ENCODE results near the gene PTPN1.
"Not testable (repeated sequence)": the region's sequence is repeated elsewhere in the genome, so short reads cannot be mapped to it uniquely, and the experiment has no call there.

Gene PTPN1

DNA sequence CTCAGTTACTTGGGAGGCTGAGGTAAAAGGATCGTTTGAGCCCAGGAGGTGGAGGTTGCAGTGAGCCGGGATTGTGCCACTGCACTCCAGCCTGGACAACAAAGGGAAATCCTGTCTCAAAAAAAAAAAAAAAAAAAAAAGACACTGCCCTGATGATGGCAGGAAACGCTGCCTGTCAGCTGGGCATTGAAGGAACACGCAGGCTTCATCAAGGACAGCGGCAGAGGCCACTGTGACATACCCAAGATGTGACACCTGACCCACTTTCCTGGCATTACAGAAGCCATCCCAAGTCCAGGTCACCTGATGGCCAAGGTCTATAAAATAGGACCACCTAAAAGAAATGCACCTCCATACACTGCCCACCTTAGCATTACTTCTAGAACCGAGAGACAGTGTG is 105.2 kb downstream of the PTPN1 start:
- DNase-seq = no peak

DNA sequence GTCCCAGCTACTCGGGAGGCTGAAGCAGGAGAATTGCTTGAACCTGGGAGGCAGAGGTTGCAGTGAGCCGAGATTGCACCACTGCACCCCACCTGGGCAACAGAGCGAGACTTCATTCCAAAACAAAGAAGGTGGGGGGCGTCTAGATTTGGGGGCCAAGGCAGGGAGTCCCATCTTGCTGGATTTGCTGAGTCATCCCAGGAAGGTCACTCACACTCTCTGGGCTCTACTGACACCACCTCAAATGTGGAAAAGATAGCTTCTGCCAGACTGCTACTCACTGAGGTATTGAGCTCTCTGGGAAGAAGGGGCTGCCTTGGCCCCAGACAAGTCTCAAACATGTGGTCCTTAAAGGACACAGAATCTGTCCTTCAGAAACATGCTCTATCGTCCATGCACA is 106.8 kb downstream of the PTPN1 start:
- no peak for DNase-seq

DNA sequence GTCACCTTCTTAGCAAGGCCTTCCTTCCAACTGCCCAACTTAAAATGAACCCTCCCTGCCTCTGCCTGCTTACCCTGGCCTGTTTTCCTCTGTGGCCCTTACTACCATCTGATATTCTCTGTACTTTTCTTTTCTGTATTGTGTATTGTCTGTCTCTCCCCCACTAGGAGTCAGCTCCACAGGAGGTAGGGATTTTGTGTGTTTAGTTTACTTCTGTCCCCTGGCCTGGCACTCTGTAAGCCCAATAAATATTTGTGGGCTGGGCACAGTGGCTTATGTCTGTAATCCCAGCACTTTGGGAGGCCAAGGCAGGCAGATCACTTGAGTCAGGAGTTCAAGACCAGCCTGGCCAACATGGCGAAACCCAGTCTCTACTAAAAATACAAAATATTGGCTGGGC is 108.4 kb downstream of the PTPN1 start:
- DNase-seq = no peak

DNA sequence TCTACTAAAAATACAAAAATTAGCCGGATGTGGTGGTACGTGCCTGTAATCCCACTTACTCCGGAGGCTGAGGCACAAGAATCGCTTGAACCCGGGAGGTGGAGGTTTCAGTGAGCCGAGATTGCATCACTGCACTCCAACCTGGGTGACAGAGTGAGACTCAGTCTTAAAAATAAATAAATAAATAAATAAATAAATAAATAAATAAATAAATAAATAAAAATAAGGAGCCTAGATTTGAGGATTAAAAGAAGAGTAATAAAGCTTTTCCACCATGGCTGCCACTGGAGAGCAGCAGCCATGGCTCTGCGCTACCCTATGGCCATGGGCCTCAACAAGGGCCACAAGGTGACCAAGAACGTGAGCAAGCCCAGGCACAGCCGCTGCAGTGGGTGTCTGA is 110.3 kb downstream of the PTPN1 start:
- not testable (repeated sequence) for DNase-seq

DNA sequence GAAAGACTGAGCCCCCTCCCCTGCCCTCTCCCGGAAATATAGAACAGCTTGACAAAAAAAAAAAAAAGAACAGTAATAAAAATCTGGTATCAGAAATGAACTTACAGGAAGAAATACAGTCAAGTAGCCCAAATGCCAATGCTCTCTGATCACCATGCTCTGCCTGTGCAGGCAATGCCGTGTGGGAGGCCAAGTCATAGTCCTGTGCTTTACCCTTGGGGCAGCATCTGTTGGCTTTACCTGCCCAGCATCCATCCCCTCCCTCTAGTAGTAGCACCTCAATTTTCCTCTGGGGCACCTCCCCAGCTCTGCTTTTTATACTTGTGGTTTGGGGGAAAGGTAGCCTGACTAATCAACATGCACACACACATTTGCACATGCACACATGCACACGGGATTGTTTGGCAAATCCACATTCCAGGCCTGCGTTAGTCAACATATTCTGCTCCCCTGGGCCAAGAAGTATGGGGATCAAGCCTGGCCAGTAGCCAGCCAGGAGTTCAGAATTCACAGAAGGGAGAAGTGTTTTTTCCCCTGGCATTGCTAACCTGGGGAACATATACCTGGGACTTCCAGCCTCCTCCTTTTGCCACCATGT is 111.0 kb downstream of the PTPN1 start:
- no peak for DNase-seq

DNA sequence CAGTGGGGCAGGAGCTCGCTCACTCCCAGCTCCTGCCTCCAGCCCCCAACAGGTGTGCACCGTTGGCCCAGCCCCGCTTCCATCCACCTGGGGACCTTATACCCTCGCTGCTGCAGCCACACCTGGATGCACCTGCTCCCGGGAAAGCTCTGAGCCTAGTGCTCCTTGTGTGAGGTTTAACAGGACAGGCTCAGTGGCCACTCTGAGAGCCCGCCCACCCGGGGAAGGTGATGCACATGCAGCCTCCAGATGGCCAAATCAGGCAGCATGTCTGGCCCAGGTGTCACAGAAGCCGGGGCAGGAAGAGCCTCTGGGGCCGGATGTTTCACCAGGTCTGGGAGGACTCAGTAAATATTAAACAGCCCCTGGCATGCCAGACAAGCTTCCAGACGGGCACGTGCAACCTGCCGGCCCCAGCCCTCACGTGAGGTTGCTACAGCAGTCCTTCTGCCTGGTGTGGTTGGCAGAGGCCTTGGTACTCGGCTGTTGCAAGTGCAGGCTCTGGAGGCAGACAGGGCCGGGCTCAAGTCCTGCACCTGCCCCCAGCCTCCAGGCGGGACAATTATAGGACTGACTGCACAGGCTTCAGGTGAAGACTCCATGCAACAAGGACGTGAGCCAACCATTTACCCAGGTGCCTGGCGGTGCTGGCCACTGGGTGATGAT is 114.3 kb downstream of the PTPN1 start:
- no peak for DNase-seq

DNA sequence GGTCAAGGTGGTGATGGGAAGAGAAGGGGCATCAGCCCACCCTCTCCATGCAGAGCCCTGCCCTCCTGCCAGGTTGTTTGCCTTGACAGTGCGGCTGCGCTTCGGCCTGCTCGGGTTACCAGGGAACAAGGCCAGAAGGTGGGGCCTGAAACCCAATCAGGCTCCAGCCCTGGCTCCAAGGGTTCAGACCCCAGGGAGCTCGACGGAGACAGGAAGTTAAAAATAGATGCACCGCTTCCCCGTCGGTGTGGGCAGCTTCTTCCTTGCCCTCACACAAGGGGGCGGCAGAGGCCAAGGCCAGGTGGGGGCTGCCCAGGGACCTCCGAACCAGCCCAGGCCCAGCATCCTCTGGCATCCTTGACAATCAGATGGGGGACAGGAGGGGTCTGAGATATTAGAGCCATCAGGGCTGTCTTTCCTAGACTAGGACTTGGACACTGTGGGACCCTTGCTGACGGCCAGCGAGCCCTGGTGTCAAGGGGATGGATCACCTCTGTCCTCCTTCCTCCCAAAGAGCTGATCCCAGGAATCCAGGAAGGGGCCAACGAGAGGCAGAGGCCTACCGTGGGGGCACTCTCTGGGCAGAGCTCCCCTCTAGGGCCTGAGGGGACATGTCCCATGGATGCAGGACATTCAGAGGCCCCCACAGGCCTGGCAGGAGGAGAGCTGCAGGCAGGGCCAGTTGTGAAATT is 115.9 kb downstream of the PTPN1 start:
- no peak for DNase-seq

DNA sequence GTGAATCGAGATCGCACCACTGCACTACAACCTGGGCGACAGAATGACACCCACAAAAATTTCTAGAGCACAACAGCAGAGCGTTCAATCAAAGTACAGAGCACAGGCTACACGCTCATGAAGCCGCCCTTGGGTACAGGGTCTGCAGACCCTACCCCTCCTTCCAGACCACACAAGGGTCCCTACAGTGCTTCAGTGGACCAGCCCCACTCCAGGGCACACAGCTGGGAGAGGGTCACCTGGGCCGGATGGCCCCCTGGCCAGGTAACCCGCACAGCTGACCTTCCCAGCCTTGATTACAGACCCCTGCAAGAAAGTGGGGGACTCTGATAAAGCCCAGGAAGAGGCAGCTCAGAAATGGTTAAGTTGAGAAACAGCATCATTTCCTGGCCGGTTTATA is 117.6 kb downstream of the PTPN1 start:
- no peak for DNase-seq

DNA sequence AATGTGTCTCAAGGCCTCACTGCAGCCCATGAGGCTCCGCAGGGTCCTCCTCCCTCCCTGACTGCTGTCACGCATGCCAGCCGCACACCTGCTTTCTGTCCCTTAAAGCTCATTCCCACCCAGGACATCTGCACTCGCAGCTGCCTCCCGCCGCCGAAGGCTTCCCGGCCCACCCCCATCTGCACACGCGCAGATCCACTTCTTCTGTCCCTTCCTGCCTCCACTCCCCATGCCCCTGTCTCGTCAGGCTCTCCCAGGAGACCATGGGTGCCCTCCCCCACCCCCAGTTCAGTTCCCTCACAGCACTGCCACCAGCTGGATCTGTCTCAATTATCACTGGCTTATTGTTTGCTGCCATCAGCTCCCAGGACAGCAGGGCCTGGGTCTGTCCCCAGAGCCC is 118.1 kb downstream of the PTPN1 start:
- DNase-seq = no peak

DNA sequence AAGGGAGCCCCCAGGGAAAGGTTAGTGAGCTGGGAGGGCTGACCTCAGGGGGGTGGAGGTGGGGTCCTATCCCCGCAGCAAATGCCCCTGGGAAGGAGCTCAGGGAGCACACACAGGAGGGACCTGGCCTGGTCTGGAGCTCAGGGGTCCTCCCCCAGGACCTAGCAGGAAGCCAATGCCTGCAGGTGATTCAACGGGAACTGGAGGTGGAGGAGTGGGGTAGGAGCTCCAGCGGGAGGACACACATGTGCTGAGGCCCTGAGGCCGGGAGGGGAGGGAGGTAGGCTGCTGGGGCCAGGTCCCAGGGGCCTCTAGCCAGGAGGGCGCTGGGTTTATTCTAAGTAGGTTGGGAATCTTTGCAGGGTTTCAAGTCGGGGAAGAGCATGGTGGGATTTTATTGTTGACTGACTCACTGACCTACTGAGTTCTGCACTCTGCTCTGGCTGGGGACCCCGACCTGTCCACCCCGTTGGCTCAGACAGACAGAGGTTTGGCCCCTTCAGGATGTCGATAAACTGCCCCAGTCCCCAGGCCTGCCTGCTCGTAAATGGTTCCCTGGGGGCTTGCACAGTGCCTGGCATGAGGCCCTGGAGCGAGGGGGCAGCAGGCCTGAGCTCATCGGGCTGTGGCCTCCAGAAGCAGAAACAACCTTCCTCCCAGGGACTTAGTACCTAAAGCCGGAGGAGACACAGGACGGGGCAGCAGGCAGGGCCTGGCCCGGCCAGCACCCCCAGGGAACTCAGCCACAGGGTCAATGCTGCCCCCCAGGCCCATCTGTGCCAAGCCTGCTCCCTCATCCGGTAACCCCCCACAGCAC is 118.9 kb downstream of the PTPN1 start:
- no peak for DNase-seq

DNA sequence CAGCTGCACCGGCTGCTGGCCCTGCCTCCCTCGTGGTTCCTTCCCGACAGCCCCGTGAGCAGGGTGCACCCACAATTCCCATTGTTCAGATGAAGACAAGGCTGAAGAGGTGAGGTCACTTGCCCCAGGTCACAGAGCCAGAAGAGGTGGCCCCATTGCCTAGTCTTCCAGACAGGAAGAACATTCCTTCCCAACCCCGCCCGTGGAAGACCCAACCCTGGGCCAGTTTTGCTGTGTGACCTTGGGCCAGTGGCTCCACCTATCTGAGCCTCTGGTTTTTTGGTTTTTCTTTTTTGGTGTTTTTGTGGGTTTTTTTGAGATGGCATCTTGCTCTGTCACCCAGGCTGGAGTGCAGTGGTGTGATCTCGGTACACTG is 119.5 kb downstream of the PTPN1 start:
- no peak for DNase-seq

DNA sequence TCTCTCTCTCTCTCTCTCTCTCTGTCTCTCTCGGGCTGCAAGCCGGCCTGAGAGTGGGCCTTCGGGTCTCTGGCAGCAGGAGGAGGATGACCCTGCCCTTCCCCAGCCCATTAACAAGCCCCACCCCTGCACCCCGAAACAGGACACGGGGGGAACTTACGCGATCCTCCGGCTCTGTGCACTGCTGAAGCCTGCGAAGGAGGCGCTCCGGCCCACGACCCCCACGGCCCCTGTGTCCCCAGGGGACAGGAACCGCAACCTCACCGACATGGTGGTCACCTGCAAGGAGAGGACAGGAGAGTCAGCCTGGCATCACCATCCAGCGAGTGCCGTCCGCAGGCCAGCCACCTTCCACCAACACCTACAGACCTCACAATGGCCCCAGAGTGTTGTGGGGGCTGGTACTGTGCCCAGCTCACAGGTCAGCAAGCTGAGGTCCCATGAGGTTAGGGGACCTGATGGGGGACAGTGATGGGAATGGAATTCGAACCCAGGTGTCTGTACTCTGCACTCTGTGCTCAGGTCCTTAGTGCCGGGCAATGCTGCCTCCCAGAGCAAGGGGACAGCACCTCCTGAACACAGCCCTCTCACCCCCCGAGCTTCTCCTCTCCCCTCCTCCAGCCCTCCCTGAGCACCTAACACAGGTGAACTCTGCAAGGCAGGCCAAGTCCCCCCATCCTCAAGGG is 120.5 kb downstream of the PTPN1 start:
- DNase-seq = no peak

DNA sequence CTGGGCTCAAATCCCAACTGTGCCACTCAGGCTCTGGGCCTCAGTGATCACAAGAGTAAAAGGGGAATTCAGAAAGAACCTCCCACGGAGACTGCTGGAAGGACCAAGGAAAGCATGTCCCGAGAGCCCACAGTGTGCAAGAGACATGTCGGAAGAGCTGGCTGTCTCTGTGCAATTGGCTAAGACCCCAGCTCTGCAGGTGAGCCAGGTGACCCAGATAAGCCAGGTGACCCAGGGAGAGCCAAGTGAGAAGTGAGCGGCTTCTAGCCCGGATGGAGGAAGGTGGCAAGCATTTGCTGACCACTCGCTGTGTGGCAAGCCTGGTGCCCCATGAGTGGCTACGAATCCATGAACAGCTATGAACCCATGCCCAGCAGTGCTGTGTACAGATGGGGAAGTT is 122.1 kb downstream of the PTPN1 start:
- no peak for DNase-seq

DNA sequence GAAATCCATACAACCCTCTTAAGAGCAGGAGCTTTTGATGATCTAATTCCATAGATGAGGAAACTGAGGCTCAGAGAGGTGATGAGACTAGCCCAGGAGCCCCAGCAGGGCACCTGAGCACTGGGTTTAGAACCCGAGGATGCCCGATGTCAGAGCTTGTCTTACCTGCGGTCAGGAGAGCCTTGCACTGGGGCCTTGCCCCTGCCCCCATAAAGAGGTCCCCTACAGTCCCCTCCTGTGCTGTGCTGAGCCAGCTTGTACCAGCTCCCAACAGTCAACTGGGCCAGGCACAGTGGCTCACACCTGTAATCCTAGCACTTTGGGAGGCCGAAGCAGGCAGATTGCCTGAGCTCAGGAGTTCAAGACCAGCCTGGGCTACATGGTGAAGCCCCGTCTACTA is 122.5 kb downstream of the PTPN1 start:
- no peak for DNase-seq

DNA sequence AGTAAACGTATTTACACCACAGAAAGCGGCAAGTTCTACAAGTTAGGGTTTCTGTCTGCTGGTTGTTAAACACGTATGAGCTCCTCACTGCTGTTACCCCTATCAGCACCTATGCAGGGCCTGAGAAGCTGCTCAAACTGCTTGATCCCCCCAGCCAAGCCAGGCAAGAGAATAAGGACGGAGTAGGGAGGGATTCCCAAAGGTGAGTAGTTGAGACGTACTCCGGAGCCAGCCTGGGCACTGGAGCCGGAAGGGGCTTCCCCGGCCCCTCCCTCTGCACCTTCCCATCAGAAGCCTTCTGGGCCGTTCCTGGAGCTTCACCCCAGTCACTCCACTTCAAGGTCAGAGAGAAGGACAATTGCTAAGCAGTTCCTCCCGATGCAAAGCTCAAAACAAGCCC is 123.2 kb downstream of the PTPN1 start:
- DNase-seq = no peak

DNA sequence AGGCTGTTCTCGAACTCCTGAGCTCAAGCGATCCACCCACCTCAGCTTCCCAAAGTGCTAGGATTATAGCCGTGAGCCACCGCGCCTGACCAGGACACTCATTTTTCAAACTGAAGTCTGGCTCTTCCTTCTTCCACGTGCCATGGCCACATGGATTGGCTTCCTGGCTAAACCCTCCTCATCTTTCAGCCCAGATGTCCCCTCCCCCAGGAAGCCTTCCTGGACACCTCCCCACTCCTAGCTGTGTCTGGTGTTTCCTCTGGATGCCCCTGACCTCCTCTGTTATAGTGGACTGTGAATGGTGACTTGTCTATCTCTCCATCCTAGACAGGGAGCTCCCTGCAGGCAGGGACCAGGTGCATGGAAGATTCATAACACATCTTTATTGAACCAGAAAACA is 124.0 kb downstream of the PTPN1 start:
- DNase-seq = no peak
